ENCODE measurements around the gene SRP54.
A peak's percentile ranks its signal among the peaks of the same experiment; 100 is the strongest.

SRP54 gene

GRCh38 chr14:35042632-35043031, 59.8 kb downstream of the SRP54 start (continued):
- TF ChIP-seq GLI2 (tag by site-specific recombination; IDR thresholded peaks at IDR 0.05; ENCODE audit: borderline replicate concordance, low read depth) (no peak), ZFP41 (tag by site-specific recombination; IDR thresholded peaks at IDR 0.05; ENCODE audit: borderline replicate concordance) (no peak)

- POLR2A ChIA-PET = no interaction called here
These were observed 60.3 kb downstream of the SRP54 start for GRCh38 chr14:35043046-35043445.

GRCh38 chr14:35044939-35045797, 62.4 kb downstream of the SRP54 start:
- ChIA-PET POLR2A (interaction anchor here (0.5 to 1.8 kb wide), 13 partner anchors 11 to 247 kb away, joined by 3 to 11 read pairs (median 4); partner anchors contain the start of genes BAZ1A, PPP2R3C, PRORP and PSMA6), CTCF (no interaction called here)
- Histone ChIP-seq H3K9me3 (ENCODE audit: control insufficient read depth, insufficient read depth, low read depth, low read length) (no peaks in the 10 kb centered on the region), H3K27ac (ENCODE audit: extremely low read depth, low read depth, low read length) (peak overlapping the region; percentile 71), H3K36me3 (ENCODE audit: control insufficient read depth in 2 of 2, insufficient read depth in 1 of 2, low read length in 2 of 2) (peaks cover 8 to 9% of the 10 kb centered on the region in 2 experiments; a peak in 2 of 3 replicates), H3K4me3 (ENCODE audit: low read depth, low read length) (peak overlapping the region; percentile 92), H3K4me1 (ENCODE audit: control insufficient read depth, insufficient read depth, low read length) (peaks cover 3% of the 10 kb centered on the region; the same call in 1 of the 2 replicates)
- TF ChIP-seq PRDM10 (tag by site-specific recombination; IDR thresholded peaks at IDR 0.05) (peak; percentile 34; the same call in 1 of the 2 replicates), ZNF10 (tag by site-specific recombination; IDR thresholded peaks at IDR 0.05) (no peak)

More at GRCh38 chr14:35043046-35043445, 60.3 kb downstream of the SRP54 start:
- no peak overlapping the region for H3K27ac ChIP-seq (ENCODE audit: extremely low read depth, low read depth, low read length)
- H3K4me1 ChIP-seq (ENCODE audit: control insufficient read depth, insufficient read depth, low read length) = peaks cover under 1% of the 10 kb centered on the region; the same call in 1 of the 2 replicates
- H3K4me3 ChIP-seq (ENCODE audit: low read depth, low read length) = no peak overlapping the region
- CTCF ChIA-PET = interaction anchor here (0.5 to 1.1 kb wide), 3 partner anchors 16 to 377 kb away, joined by 3 to 4 read pairs (median 3); no protein-coding TSS in a partner anchor
- no peaks in the 10 kb centered on the region for H3K9me3 ChIP-seq (ENCODE audit: control insufficient read depth, insufficient read depth, low read depth, low read length)
- no peak for TF ChIP-seq RBAK (tag by site-specific recombination; IDR thresholded peaks at IDR 0.05)
- TF ChIP-seq ZNF600 (tag by site-specific recombination; IDR thresholded peaks at IDR 0.05) = no peak
- no peak for TF ChIP-seq ZNF585B (tag by site-specific recombination; IDR thresholded peaks at IDR 0.05)
- no peak for TF ChIP-seq YY1 (tag by site-specific recombination; IDR thresholded peaks at IDR 0.05)
- no peak for TF ChIP-seq KLF7 (tag by site-specific recombination; IDR thresholded peaks at IDR 0.05; ENCODE audit: borderline replicate concordance)
- TF ChIP-seq ZNF132 (tag by site-specific recombination; IDR thresholded peaks at IDR 0.05; ENCODE audit: borderline replicate concordance) = no peak
- TF ChIP-seq BCL11B (tag by site-specific recombination; IDR thresholded peaks at IDR 0.05; ENCODE audit: low read depth) = no peak
- TF ChIP-seq ZNF239 (tag by site-specific recombination; IDR thresholded peaks at IDR 0.05) = no peak
- TF ChIP-seq GFI1B (tag by site-specific recombination; IDR thresholded peaks at IDR 0.05) = no peak
- TF ChIP-seq ZNF513 (tag by site-specific recombination; IDR thresholded peaks at IDR 0.05) = no peak
- peaks cover 0 to under 1% of the 10 kb centered on the region in 2 experiments; a peak in 1 of 3 replicates for H3K36me3 ChIP-seq (ENCODE audit: control insufficient read depth in 2 of 2, insufficient read depth in 1 of 2, low read length in 2 of 2)
